Transverse colon (tissue), 4 donors: ENCODE data around the gene CLSTN2.

Experiments used
- EP300 ChIP-seq: sonication (generic); formaldehyde crosslinking; IDR thresholded peaks from one replicate; pipeline ENCODE4 v1.6.1; 2017; ENCODE audit warnings: antibody characterized with exemption, low read depth
- POLR2A ChIP-seq: fragments of 450-650 bp; IDR thresholded peaks from one replicate; pipeline ENCODE4 v1.6.1; 2016; ENCODE audit warnings: antibody characterized with exemption, mild to moderate bottlenecking, moderate library complexity
- POLR2AphosphoS5 ChIP-seq, 3 donors: sonication (generic); formaldehyde crosslinking; IDR thresholded peaks; one replicate each; pipeline ENCODE4 v1.6.1; 2016; ENCODE audit warnings: antibody characterized with exemption in 3 of 3
- TF ChIP-seq, protein P1 (sequence below), 5 experiments: fragments of 200-600 bp in 3 of 5; fragments of 450-650 bp in 2 of 5; sonication (generic) in 3 of 5; IDR thresholded peaks; 1 replicate in 2 of 5; 2 replicates in 3 of 5; pipeline ENCODE4 v1.5.1; 2016 to 2017; ENCODE audit warnings: antibody characterized with exemption in 5 of 5, inconsistent platforms in 3 of 5, mild to moderate bottlenecking in 2 of 5, moderate library complexity in 1 of 5

DNA sequence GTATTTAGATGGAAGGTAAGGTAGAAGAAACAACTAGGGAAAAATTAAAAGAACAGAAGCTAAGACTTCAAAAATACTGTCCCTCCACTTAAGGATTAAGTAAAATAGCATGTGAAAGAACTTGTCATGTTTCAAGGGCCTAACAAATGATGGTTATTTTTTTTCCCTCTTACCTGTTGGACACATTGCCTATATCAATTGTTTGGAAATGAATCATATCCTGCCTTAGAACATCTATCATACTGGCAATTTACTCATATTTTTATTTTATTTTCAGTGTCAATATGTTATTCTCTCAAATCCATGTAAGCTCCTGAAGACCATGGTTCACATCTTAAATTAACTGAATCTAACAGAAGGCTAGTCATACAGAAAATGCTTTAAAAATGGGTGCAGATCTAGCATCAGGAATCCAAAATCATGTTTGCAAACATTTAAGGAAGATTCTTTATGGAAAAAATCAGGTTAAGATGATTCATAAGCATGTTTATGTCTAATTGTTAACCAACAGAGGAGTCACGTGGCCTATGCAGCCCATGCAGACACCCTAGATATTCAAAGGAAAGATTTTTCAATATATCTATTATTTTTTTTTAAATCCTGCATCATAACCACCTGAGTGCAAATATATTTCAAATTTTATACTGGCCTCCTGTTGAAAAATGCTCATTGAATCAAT lies 607.1 kb downstream of the CLSTN2 start:
- TF ChIP-seq, protein P1, sequence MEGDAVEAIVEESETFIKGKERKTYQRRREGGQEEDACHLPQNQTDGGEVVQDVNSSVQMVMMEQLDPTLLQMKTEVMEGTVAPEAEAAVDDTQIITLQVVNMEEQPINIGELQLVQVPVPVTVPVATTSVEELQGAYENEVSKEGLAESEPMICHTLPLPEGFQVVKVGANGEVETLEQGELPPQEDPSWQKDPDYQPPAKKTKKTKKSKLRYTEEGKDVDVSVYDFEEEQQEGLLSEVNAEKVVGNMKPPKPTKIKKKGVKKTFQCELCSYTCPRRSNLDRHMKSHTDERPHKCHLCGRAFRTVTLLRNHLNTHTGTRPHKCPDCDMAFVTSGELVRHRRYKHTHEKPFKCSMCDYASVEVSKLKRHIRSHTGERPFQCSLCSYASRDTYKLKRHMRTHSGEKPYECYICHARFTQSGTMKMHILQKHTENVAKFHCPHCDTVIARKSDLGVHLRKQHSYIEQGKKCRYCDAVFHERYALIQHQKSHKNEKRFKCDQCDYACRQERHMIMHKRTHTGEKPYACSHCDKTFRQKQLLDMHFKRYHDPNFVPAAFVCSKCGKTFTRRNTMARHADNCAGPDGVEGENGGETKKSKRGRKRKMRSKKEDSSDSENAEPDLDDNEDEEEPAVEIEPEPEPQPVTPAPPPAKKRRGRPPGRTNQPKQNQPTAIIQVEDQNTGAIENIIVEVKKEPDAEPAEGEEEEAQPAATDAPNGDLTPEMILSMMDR (IDR thresholded peaks at IDR 0.05), result no peak
- TF ChIP-seq POLR2A, result no peak
- no peak for TF ChIP-seq POLR2AphosphoS5 (IDR thresholded peaks at IDR 0.05)
- no peak for TF ChIP-seq EP300
